Measurements from ENCODE around the gene TLR7.

- TF ChIP-seq POLR2AphosphoS5 (IDR thresholded peaks at IDR 0.05) (no peak), POLR2A (IDR thresholded peaks at IDR 0.05) (no peak)
Measured at GRCh38 chrX:12843668-12844279, 23.1 kb upstream of the TLR7 start.
